ENCODE results near the gene FAM50A.

GRCh38 chrX:154441984-154442707, 1.8 kb upstream of the FAM50A start:
- no peak for TF ChIP-seq CTCF (tag by site-specific recombination; IDR thresholded peaks at IDR 0.05)
- TF ChIP-seq ZNF350 (tag by site-specific recombination; IDR thresholded peaks at IDR 0.05), result no peak
- no peak for TF ChIP-seq BCL11A (tag by site-specific recombination; IDR thresholded peaks at IDR 0.05; ENCODE audit: low read depth)
- no peak for TF ChIP-seq ZFP41 (tag by site-specific recombination; IDR thresholded peaks at IDR 0.05; ENCODE audit: borderline replicate concordance)
- TF ChIP-seq ZNF146 (tag by site-specific recombination; IDR thresholded peaks at IDR 0.05), result no peak
- TF ChIP-seq ZNF677 (tag by site-specific recombination; IDR thresholded peaks at IDR 0.05), result no peak
- no peak for TF ChIP-seq ZNF776 (tag by site-specific recombination; IDR thresholded peaks at IDR 0.05; ENCODE audit: borderline replicate concordance)
- no peak for TF ChIP-seq TCF7L2 (IDR thresholded peaks at IDR 0.05; ENCODE audit: borderline replicate concordance, low read depth, low read length)
- no peak for TF ChIP-seq ZNF19 (tag by site-specific recombination; IDR thresholded peaks at IDR 0.05; ENCODE audit: low read depth)
- no peak for TF ChIP-seq ZNF140 (tag by site-specific recombination; IDR thresholded peaks at IDR 0.05)
